ENCODE results near the gene NUDT5.

GRCh38 chr10:12130237-12130872 lies 65.3 kb downstream of the NUDT5 start:
- peak; percentile 57 for TF ChIP-seq CTCF (conservative IDR thresholded peaks at IDR 0.05)
- TF ChIP-seq ZFX (IDR thresholded peaks at IDR 0.05) = no peak

Measured in C4-2B (cell line).